ENCODE results near the gene MAP3K2.

GRCh38 chr2:127394492-127394891 is 6.7 kb upstream of the MAP3K2 start:
- no peak for TF ChIP-seq CTCF (IDR thresholded peaks at IDR 0.05)
- TF ChIP-seq POLR2A (IDR thresholded peaks at IDR 0.05) = no peak

Measured in thyroid gland (tissue), 4 donors.